ENCODE data around the gene ROR2. TPM values are rescaled to one million over a fixed set of nuclear protein-coding genes. Genes with fewer than 3 reads are reported as not detected.

ROR2 gene
- total RNA-seq, 1 experiment from 2014 or later = 0.84 TPM

DNA sequence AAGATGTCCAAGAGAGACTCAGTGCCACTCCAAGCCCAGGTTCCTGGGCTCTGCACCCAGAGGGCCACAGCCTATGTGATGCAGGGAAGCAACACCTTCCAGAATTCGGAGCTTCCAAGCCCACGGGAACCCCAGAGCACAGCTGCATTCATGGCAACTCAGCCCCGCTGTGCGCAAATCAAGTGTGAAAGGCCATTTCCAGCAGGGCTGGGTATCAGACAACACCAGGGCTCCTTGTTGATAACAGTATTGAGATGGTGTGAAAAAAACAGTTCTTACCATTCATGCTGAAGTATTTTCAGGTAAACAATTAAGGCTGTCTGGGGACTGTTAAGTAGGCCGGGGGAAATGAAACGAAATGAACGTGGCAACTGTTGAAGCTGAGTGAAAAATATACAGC, 10.1 kb downstream of the ROR2 start:
- TF ChIP-seq, protein P1, sequence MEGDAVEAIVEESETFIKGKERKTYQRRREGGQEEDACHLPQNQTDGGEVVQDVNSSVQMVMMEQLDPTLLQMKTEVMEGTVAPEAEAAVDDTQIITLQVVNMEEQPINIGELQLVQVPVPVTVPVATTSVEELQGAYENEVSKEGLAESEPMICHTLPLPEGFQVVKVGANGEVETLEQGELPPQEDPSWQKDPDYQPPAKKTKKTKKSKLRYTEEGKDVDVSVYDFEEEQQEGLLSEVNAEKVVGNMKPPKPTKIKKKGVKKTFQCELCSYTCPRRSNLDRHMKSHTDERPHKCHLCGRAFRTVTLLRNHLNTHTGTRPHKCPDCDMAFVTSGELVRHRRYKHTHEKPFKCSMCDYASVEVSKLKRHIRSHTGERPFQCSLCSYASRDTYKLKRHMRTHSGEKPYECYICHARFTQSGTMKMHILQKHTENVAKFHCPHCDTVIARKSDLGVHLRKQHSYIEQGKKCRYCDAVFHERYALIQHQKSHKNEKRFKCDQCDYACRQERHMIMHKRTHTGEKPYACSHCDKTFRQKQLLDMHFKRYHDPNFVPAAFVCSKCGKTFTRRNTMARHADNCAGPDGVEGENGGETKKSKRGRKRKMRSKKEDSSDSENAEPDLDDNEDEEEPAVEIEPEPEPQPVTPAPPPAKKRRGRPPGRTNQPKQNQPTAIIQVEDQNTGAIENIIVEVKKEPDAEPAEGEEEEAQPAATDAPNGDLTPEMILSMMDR (IDR thresholded peaks at IDR 0.05; ENCODE audit: unreplicated experiment) = no peak
- Mint-ChIP-seq H3K9me3 (ENCODE audit: unreplicated experiment) (no peaks in the 10 kb centered on the region), H3K27me3 (ENCODE audit: insufficient read depth, unreplicated experiment) (no peaks in the 10 kb centered on the region), H3K27ac (ENCODE audit: low read depth, unreplicated experiment) (no peak overlapping the region), H3K36me3 (ENCODE audit: insufficient read depth, unreplicated experiment) (no peaks in the 10 kb centered on the region), H3K4me3 (ENCODE audit: unreplicated experiment) (no peak overlapping the region), H3K4me1 (ENCODE audit: insufficient read depth, unreplicated experiment) (no peaks in the 10 kb centered on the region)
- intact Hi-C loops (cut with micrococcal nuclease) = no loop called here
- ChIA-PET POLR2A (no interaction called here), CTCF (interaction anchor here (0.7 kb wide), 1 partner anchor 80 kb away, joined by 3 read pairs; no protein-coding TSS in a partner anchor)
- BruUV-seq (replicated peaks) = no TSS peak
- DNase-seq (ENCODE audit: unreplicated experiment) = no peak

DNA sequence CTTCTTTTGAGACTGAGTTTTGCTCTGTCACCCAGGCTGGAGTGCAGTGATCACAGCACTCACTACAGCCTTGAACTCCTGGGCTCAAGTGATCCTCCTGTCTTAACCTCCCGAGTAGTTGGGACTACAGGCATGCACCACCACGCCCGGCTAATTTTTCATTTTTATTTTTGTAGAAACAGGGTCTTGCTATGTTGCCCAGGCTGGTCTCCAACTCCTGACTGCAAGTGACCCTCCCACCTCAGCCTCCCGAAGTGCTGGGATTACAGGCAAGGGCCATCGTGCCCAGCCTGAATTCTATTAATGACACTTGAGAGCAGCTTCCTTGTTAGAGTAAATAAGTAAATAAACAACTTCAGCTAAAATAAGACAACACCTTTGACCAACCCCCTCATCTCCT, 12.3 kb downstream of the ROR2 start:
- Mint-ChIP-seq H3K27me3 (ENCODE audit: insufficient read depth, unreplicated experiment) (no peaks in the 10 kb centered on the region), H3K27ac (ENCODE audit: low read depth, unreplicated experiment) (no peak overlapping the region), H3K9me3 (ENCODE audit: unreplicated experiment) (no peaks in the 10 kb centered on the region), H3K4me1 (ENCODE audit: insufficient read depth, unreplicated experiment) (no peaks in the 10 kb centered on the region), H3K4me3 (ENCODE audit: unreplicated experiment) (no peak overlapping the region), H3K36me3 (ENCODE audit: insufficient read depth, unreplicated experiment) (no peaks in the 10 kb centered on the region)
- intact Hi-C loops (cut with micrococcal nuclease) = no loop called here
- TF ChIP-seq, protein P1 (IDR thresholded peaks at IDR 0.05; ENCODE audit: unreplicated experiment) = no peak
- ChIA-PET CTCF (interaction anchor here (1.0 kb wide), 1 partner anchor 18 kb away, joined by 3 read pairs; no protein-coding TSS in a partner anchor), POLR2A (no interaction called here)
- BruUV-seq (replicated peaks) = no TSS peak
- no peak for DNase-seq (ENCODE audit: unreplicated experiment)

DNA sequence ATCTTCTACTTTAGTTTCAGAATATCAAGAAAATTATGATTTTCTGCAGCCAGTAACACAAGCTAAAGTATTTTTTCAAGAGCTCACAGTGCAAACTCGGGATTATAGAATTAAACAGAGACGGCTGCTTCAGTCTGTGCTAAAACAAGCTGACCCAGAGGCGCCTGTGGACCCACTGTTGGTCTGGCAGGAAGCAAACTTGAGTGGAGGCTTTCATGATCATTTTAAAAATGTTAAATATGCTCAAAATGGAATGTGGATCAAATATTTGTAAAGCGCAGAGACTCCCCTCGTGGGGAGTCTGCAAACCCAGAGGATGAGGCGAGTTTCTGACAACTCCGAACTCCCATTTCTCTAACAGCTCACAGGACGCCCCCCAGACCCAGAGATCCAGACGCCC, 13.0 kb downstream of the ROR2 start:
- TF ChIP-seq, protein P1 (IDR thresholded peaks at IDR 0.05; ENCODE audit: unreplicated experiment) = no peak
- Mint-ChIP-seq H3K4me1 (ENCODE audit: insufficient read depth, unreplicated experiment) (no peaks in the 10 kb centered on the region), H3K9me3 (ENCODE audit: unreplicated experiment) (no peaks in the 10 kb centered on the region), H3K27me3 (ENCODE audit: insufficient read depth, unreplicated experiment) (no peaks in the 10 kb centered on the region), H3K36me3 (ENCODE audit: insufficient read depth, unreplicated experiment) (no peaks in the 10 kb centered on the region), H3K27ac (ENCODE audit: low read depth, unreplicated experiment) (no peak overlapping the region), H3K4me3 (ENCODE audit: unreplicated experiment) (no peak overlapping the region)
- DNase-seq (ENCODE audit: unreplicated experiment) = no peak
- BruUV-seq (replicated peaks) = no TSS peak
- ChIA-PET CTCF (interaction anchor here (0.5 to 1.0 kb wide), 2 partner anchors 18 to 98 kb away, joined by 3 read pairs; no protein-coding TSS in a partner anchor), POLR2A (no interaction called here)
- intact Hi-C loops (cut with micrococcal nuclease) = no loop called here

DNA sequence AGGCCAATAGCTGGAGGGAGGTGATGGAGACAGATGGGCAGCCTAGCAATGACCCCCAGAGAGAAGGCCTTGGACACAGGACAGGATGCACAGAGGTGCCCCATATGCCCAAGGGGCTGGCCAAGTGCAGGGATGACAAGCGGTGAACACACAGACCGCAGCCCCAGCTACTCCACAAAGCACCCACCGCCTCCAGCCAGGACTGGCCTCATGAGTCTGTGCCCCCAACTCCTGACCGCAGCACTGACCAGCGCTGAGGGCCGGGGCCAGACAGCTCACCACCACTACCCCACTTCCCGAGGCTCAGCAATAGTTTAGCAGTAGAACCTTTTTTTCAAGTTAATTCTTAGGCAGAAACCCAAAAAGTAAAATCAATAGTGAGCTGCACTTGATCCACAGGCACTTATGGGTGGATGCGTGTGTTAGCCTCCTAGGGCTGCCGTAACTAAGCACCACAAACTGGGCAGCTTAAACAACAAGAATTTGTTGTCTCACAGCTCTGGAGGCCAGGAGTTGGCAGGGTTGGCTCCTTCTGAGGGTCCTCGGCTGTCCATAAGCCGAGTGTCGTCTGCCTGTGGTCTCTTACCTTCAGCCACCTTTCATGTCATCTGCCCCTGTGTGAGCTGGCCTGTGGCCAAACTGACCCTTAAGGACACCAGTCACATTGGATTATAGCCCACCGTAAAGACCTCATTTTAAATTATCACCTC, 14.1 kb downstream of the ROR2 start:
- H3K4me3 Mint-ChIP-seq (ENCODE audit: unreplicated experiment) = no peak overlapping the region
- H3K4me1 Mint-ChIP-seq (ENCODE audit: insufficient read depth, unreplicated experiment) = no peaks in the 10 kb centered on the region
- DNase-seq (ENCODE audit: unreplicated experiment) = no peak
- ChIA-PET POLR2A (no interaction called here), CTCF (interaction anchor here (0.6 kb wide), 1 partner anchor 333 kb away, joined by 3 read pairs; no protein-coding TSS in a partner anchor)
- TF ChIP-seq, protein P1 (IDR thresholded peaks at IDR 0.05; ENCODE audit: unreplicated experiment) = no peak
- intact Hi-C loops (cut with micrococcal nuclease) = no loop called here
- H3K36me3 Mint-ChIP-seq (ENCODE audit: insufficient read depth, unreplicated experiment) = no peaks in the 10 kb centered on the region
- H3K9me3 Mint-ChIP-seq (ENCODE audit: unreplicated experiment) = no peaks in the 10 kb centered on the region
- H3K27me3 Mint-ChIP-seq (ENCODE audit: insufficient read depth, unreplicated experiment) = no peaks in the 10 kb centered on the region
- BruUV-seq (replicated peaks) = no TSS peak
- no peak overlapping the region for H3K27ac Mint-ChIP-seq (ENCODE audit: low read depth, unreplicated experiment)
